PC-9 (cell line): ENCODE measurements around the gene POGZ.

Source experiments
- CTCF ChIP-seq: fragments of 200-600 bp; sonication (generic); conservative IDR thresholded peaks from 2 replicates; pipeline ENCODE4 v1.6.1; 2017; ENCODE audit warnings: mixed run types, antibody characterized with exemption, mild to moderate bottlenecking, moderate library complexity
- EZH2 ChIP-seq: fragments of 200-600 bp; sonication (generic); IDR thresholded peaks from 2 replicates; pipeline ENCODE4 v1.8.0; 2017; ENCODE audit warnings: antibody characterized with exemption, low read depth

- TF ChIP-seq CTCF (no peak), EZH2 (no peak)
Observed at GRCh38 chr1:151405187-151405951, 53.9 kb downstream of the POGZ start.
